ENCODE measurements around the gene TMPRSS9.
"Not testable (repeated sequence)": the region's sequence is repeated elsewhere in the genome, so short reads cannot be mapped to it uniquely, and the experiment has no call there.

The TMPRSS9 gene

DNA sequence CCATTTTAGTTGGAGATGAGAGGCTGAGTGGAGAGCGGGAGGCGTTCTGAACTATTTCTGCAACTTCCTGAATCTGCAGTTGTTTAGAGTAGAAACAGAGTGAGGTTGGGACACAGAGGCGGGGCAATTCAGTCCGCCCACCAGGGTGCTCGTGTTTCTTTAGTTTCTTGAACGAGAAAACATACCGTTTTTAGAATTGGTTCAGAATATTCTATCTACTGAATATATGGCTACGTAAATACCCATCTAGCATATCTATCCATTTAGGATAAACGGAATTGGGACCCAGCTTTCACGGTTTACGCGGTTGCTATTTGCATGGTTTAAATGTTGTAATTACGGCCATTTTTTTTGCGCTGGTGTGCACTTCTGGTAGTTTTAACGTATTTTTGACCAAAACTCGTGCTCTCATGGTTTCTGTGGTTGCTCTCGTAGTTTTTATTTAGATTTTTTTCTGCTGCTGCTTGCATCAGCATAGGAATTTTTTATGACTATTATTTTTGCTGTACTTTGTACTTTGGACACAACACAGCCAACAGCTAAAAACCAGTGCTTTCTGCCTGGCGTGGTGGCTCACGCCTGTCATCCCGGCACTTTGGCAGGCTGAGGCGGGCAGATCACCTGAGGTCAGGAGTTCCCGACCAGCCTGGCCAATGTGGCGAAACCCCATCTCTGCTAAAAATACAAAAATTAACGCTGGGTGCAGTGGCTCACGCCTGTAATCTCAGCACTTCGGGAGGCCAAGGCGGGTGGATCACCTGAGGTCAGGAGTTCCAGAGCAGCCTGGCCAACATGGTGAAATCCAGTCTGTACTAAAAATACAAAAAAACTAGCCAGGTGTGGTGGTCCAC, 34.6 kb downstream of the TMPRSS9 start:
- DNase-seq = no peak

DNA sequence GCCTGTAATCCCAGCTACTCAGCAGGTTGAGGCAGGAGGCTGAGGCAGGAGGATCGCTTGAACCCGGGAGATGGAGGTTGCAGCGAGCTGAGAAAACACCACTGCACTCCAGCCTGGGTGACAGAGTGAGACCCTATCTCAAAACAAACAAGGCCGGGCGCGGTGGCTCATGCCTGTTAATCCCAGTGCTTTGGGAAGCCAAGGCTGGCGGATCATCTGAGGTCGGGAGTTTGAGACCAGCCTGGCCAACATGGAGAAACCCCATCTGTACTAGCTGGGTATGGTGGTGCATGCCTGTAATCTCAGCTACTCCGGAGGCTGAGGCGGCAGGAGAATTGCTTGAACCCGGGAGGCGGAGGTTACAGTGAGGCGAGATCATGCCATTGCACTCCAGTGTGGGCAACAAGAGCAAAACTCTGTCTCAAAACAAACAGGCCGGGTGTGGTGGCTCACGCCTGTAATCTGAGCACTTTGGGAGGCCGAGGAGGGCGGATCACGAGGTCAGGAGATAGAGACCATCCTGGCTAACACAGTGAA, 35.3 kb downstream of the TMPRSS9 start:
- not testable (repeated sequence) for DNase-seq

DNA sequence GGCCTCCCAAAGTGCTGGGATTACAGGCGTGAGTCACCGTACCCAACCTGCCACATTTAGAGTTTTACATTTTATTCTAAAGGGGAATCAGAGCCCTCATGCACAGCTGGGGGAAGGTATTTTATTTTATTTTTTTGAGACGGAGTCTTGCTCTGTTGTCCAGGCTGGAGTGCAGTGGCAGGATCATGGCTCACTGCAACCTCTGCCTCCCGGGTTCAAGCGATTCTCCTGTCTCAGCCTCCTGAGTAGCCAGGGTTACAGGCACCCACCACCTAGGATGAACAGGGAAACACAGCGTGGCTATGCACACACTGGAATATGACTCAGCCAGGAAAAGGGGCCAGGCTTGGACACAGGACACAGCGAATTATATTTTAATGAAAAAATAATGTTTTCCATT, 37.1 kb downstream of the TMPRSS9 start:
- DNase-seq = not testable (repeated sequence)

DNA sequence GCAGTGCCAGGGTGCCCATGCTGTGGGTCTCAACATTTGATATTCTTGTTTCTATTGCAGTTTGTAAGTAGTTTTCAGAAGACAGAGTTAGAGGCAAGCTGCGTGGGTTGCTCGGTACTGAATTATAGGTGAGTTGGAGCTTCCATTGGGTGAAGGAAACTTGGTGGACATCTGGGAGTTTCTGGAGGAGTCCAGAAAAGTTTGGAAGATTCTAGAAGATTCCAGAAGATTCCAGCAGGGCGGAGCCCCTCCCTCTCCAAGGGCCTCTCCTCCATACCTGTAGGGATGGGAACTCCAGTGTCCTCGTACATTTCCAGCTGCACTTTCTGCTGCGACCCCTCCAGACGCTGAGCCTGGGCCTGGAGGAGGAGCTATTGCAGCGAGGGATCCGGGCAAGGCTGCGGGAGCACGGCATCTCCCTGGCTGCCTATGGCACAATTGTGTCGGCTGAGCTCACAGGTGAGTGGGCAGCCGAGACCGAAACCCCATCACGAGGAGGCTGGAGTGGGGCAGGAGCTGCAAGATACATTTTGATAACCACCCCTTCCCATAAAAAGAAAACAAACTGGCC, 38.8 kb downstream of the TMPRSS9 start:
- no peak for DNase-seq

DNA sequence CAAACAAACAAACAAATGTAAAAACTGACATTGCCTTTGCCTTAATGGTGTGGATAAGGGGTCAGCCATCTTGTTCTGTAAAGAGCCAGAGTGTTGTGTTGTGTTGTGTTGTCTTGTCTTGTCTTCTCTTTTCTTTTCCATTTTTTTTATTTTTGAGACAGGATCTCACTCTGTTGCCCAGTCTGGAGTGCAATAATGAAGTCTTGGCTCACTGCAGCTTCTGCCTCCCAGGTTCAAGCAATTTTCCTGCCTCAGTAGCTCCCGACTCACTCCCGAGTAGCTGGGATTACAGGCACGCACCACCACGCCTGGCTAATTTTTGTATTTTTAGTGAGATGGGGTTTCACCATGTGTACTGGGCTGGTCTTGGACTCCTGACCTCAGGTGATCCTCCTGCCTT, 39.5 kb downstream of the TMPRSS9 start:
- no peak for DNase-seq

DNA sequence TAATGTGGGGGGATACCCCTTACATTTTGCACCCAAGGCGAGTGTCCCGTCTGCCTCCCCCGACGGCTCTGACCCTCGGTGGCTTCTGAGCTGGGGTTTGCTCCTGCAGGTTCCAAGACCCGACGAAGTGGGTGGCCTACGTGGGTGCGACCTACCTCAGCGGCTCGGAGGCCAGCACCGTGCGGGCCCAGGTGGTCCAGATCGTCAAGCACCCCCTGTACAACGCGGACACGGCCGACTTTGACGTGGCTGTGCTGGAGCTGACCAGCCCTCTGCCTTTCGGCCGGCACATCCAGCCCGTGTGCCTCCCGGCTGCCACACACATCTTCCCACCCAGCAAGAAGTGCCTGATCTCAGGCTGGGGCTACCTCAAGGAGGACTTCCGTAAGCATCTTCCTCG, 48.2 kb downstream of the TMPRSS9 start:
- DNase-seq = no peak

DNA sequence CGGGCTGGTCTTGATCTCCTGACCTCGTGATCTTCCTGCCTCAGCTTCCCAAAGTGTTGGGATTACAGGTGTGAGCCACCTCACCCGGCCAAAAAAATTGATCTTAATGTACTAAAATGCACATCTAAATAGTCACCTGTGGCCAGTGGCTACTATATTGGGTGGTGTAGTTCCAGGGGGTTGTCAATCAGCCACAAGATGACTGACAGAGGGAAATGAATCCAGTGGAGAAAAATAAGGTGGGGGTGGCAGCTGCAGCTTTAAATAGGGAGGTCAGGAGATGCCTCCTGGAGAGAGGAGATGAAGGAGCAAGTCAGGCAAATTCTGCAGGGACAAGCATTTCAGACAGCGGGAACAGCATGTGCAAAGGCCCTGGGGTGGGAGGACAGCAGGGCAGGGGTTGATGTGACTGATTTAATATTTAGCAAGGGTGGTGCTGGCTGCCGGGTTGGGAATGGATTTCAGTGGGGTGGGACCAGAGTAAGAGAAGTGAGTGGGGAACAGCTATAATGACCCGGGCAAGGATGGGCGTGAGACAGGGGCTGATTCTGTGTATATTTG, 49.4 kb downstream of the TMPRSS9 start:
- no peak for DNase-seq

DNA sequence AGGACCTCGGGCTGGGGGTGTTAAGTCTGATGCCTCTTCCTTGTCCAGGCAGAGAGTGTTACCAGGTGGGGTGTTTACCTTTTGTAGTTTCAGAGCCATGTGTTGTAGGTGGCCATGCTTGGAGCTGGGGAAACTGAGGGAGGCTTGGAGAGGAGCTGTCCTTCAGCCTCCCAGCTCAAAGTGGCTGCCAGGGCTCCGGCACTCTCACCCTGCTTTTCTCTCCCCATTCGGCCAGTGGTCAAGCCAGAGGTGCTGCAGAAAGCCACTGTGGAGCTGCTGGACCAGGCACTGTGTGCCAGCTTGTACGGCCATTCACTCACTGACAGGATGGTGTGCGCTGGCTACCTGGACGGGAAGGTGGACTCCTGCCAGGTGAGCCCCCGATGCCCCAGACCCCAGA, 50.0 kb downstream of the TMPRSS9 start:
- no peak for DNase-seq

DNA sequence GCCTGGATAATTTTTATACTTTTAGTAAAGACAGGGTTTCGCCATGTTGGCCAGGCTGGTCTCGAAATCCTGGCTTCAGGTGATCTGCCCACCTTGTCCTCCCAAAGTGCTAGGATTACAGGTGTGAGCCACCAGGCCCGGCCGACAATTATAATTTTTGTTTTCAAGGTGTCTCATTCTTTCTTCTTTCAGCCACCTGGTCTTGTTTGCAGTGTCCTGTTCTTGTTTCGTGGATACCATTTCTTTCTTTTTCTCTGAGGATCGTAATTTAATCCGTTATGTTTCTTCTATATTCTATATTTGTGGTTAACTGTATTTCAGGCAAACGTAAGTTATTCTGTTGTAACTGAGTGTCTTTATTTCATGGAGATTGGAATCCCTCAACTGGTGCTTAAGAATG, 51.6 kb downstream of the TMPRSS9 start:
- no peak for DNase-seq

DNA sequence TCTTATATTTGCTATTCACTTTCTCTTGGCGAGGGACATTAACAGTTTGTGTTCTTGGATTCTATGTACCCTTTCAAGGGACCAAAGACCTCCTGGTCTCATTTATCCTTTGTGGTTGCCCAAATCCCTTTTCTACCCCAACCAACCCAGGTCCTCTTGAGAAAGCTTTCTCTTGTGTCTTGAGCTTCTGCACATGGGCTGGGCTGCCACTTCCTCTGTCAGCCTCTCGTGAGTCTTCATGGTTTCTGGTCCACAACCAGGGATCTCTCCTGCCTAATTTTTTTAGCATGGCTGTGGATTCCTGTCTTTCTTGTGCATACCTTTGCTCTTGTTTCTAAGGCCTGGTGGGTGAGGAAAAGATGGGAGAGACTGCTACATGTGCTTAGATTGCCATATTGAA, 52.4 kb downstream of the TMPRSS9 start:
- no peak for DNase-seq

DNA sequence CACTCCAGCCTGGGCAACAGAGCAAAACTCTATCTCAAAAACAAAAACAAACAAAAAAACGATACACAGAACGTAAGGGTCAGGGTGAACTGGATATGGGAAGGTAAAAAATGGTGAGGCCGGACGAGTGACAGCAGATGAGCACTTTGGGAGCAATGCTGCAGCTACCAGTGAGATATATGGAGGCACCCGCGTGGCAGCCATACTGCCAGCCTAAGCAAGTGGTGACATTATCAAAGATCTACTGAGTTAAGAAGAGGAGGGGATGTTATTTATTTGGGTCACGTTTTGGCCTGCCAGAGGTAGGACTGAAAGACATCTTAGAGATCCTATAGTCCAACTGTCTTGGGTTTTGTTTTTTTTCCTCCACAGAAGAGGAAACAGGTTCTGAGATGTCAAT, 53.1 kb downstream of the TMPRSS9 start:
- no peak for DNase-seq

DNA sequence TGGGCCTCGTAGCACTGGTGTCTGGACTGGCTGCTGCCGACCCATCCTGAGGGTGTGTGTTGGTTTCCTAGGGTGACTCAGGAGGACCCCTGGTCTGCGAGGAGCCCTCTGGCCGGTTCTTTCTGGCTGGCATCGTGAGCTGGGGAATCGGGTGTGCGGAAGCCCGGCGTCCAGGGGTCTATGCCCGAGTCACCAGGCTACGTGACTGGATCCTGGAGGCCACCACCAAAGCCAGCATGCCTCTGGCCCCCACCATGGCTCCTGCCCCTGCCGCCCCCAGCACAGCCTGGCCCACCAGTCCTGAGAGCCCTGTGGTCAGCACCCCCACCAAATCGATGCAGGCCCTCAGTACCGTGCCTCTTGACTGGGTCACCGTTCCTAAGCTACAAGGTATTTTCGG, 53.6 kb downstream of the TMPRSS9 start:
- DNase-seq = no peak

DNA sequence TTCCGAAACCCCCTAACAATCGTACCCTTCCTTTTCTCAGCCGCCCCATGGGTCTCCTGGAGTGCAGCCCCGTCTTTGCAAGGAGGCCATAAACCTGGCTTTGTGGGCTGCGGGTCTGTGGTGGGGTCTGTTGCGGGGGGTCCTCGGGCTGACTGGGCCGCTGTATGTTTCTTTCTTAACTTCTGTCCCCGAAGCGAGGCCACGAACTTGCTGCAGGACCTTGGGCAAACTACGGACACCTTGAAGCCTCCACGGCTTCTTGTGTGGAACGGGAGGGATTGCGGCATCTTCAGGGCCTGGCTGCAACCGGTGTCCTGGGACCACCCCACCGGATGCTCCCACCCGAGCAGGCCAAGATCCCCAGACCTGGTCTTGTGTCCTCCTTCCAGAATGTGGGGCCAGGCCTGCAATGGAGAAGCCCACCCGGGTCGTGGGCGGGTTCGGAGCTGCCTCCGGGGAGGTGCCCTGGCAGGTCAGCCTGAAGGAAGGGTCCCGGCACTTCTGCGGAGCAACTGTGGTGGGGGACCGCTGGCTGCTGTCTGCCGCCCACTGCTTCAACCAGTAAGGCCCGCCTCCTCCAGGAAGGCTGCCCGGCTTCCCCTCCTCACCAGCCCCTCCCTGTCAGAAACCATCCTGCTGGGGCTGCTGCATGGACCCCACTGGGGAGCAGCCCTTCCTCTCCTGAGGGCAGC, 55.4 kb downstream of the TMPRSS9 start:
- no peak for DNase-seq

DNA sequence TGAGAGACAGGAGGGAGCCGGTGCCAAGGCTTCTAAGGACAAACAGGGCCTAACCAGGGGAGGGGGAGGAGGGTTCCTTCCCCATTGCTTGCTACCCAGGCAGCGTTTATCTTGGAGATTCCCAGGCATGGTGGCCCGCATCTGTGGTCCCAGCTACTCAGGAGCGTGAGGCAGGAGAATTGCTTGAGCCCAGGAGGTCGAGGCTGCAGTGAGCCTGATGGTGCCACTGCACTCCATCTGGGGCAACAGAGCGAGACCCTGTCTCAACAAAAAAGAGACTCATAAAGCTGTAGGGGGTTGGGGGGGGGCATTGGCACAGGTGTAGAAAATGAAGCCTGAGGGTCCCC, 55.9 kb downstream of the TMPRSS9 start:
- no peak for DNase-seq

DNA sequence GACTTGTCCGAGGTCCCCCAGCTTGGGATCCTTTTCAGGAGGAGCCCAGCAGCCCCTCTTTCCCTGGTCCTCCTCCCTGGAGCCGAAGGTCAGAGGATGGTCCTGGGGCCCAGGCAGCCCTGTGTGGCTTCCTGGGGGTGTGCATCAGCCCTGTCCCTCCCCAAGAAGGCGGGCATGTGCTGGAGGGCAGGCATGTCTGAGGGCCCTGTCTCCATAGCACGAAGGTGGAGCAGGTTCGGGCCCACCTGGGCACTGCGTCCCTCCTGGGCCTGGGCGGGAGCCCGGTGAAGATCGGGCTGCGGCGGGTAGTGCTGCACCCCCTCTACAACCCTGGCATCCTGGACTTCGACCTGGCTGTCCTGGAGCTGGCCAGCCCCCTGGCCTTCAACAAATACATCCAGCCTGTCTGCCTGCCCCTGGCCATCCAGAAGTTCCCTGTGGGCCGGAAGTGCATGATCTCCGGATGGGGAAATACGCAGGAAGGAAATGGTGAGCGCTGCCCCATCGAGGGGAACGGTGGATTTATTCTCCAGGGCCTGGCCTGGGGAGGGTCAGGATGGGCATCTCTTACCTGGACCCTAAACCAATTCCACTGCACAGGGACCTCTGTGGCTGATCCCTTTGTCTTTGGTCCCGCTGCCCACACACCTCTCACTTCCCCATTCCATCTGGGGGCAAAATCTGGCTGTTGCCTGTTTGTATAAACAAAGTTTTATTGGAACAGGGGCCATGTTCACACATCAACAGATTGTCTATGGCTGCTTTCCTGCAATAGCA, 56.4 kb downstream of the TMPRSS9 start:
- no peak for DNase-seq

DNA sequence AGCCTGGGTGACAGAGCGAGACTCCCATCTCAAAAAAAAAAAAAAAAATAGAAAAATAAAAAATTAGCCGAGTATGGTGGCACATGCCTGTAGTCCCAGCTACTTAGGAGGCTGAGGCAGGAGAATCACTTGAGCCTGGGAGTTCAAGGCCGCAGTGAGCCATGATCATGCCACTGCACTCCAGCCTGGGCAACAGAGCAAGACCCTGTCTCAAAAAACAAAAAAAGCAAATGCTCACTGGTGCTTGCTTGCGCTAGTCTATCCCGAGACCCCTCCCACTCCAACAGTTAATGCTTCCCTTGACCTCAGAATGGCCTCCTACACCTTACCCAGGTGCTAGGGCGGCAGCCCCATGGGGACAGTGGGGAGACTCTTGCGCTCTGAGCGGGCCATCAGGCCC, 57.4 kb downstream of the TMPRSS9 start:
- DNase-seq = not testable (repeated sequence)

DNA sequence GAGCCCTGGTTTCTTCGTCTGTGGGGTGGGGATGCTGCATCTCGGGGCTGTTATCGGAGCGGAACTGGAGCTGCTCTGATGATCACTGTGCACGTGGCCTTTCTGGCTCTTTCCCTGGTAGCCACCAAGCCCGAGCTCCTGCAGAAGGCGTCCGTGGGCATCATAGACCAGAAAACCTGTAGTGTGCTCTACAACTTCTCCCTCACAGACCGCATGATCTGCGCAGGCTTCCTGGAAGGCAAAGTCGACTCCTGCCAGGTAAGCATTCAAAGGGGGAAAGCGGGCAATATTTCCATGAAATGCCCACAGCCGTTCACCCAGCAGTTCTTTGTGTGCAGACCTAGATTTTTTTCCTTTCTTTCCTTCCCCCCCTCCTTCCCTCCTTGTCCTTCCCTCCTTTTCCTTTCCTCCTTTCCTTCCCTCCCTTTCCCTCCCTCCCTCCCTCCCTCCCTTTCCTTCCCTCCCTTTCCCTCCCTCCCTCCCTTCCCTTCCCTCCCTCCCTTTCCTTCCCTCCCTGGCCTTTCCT, 57.9 kb downstream of the TMPRSS9 start:
- no peak for DNase-seq

DNA sequence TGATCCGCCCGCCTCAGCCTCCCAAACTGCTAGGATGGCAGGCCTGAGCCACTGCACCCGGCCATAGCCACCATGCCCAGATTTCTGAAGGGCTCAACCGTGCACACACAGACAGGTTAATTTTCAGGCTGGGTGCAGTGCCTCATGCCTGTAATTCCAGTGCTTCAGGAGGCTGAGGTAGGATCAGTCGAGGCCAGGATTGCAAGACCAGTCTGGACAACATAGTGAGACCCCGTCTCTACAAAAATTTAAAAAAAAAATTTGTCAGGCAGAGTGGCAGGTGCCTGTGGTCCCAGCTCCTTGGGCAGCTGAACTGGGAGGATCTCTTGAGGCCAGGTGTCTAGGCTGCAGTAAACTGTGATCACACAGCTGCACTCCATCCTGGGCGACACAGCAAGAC, 59.7 kb downstream of the TMPRSS9 start:
- DNase-seq = no peak

DNA sequence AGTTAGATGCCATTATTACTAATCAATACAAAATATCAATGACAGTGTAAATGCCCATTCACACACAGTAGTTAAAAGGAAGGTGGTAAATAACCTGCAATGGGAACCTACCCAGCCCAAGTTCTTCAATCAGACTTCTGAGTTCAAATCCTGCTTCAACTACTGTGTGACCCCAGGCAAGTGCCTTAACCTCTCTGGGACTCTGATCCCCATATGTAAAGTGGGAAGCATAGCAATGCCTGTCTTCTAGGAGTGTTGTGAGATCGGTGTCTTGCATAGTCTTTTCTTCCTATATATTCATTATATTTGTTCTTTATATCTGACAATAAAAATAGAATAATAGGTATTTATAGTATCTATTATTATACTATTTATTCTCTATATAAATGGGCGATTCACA, 60.4 kb downstream of the TMPRSS9 start:
- DNase-seq = no peak

DNA sequence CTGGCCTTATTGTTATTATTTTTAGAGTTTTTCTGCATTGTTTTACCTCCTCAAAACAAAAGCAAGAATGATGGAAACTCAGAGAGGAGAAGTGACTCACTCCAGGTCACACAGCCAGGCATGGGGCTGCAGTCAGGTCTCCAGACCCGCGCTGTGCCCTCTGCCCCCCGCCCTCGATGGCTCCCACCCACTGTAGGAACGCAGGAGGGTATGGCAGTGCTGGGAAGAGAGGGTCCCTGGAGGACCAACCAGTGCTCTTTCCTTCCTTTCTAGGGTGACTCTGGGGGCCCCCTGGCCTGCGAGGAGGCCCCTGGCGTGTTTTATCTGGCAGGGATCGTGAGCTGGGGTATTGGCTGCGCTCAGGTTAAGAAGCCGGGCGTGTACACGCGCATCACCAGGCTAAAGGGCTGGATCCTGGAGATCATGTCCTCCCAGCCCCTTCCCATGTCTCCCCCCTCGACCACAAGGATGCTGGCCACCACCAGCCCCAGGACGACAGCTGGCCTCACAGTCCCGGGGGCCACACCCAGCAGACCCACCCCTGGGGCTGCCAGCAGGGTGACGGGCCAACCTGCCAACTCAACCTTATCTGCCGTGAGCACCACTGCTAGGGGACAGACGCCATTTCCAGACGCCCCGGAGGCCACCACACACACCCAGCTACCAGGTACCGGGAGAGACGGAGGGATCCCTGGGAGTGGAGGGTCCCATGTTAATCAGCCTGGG, 61.7 kb downstream of the TMPRSS9 start:
- no peak for DNase-seq

DNA sequence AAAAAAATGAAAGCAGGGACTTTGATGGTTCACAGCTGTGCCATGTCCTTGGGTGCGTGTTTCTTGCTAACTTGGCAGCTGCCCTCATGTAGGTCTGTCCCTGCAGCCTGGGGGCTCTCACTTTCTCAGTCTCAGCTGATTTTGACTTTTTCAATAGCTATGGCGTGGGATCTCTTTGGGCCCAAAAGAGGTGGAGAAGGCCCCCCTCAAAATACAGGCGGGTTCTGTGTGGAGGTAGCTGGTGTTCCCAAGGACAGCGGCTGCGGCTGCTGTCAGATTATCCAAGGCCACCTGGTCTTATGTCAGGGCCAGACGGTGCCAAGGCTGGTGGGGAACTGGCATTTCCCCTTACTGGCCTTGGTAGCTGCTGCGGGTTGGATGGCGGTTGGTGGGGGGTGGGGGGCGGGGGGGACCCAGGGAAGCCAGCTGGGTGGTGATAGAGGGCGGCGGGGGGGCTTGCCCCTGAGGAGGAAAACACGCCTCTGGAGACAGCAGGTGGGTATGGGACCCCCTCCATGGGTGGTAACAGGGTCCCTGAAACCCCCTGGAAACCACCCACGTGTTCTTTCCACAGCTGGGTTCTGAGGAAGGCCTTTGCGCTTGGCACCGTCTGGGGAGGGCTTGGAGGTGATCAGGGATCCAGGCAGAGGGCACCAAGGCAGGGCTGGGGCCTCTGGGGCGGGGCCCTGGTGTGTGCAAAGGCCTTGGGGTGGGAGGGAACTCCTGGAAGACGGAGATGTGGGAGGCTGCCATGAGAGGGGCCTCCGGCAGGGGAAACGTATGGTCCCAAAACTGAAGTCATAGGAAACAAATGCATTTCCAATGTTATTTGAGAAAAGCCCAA, 63.2 kb downstream of the TMPRSS9 start:
- no peak for DNase-seq

Data from NCI-H2081 (cell line).